ENCODE measurements around the gene VPS35L.

The VPS35L gene

DNA sequence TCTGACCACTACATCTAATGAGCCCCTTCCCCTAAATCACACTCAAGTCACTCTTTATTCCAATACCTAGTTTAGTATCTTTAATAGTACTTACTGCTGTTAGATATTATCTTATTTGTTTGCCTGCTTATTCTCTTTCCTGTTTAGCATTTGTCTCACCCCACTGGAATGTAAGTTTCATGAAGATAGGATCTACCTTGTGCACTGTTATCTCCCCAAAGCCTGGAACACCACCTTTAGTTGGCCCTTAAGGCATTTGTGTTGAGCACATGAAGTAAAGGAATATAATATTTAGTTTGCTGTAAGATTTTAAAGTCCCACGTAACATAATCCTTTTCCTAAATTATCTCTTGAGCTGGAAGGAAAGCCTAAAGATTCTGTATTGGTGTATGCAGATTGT lies 50.2 kb downstream of the VPS35L start:
- Histone ChIP-seq H3K4me2 (ENCODE audit: low read length) (no peak overlapping the region), H3F3A (ENCODE audit: control insufficient read depth, insufficient read depth) (no peaks in the 10 kb centered on the region), H3K27me3 (ENCODE audit: control insufficient read depth, low read length) (no peaks in the 10 kb centered on the region), H3K27ac (ENCODE audit: low read depth, low read length) (no peak overlapping the region), H3K36me3 (ENCODE audit: control insufficient read depth, low read length) (0 out of 2 replicates have a peak, but pooled peaks cover 5% of the 10 kb centered on the region), H3K79me2 (ENCODE audit: control insufficient read depth, low read length) (no peaks in the 10 kb centered on the region), H4K20me1 (ENCODE audit: control insufficient read depth, insufficient read depth, low read depth, low read length) (no peaks in the 10 kb centered on the region), H3K9me3 (ENCODE audit: control insufficient read depth, insufficient read depth, low read length) (no peaks in the 10 kb centered on the region), H3K4me3 (ENCODE audit: low read length) (no peak overlapping the region), H3K4me1 (ENCODE audit: control insufficient read depth, low read length) (no peaks in the 10 kb centered on the region), H3K9me2 (replicated peaks; ENCODE audit: control insufficient read depth, low read length) (no peaks in the 10 kb centered on the region)
- no peak for TF ChIP-seq EZH2phosphoT487 (IDR thresholded peaks at IDR 0.05; ENCODE audit: borderline replicate concordance, low read length)
- TF ChIP-seq, protein P1, sequence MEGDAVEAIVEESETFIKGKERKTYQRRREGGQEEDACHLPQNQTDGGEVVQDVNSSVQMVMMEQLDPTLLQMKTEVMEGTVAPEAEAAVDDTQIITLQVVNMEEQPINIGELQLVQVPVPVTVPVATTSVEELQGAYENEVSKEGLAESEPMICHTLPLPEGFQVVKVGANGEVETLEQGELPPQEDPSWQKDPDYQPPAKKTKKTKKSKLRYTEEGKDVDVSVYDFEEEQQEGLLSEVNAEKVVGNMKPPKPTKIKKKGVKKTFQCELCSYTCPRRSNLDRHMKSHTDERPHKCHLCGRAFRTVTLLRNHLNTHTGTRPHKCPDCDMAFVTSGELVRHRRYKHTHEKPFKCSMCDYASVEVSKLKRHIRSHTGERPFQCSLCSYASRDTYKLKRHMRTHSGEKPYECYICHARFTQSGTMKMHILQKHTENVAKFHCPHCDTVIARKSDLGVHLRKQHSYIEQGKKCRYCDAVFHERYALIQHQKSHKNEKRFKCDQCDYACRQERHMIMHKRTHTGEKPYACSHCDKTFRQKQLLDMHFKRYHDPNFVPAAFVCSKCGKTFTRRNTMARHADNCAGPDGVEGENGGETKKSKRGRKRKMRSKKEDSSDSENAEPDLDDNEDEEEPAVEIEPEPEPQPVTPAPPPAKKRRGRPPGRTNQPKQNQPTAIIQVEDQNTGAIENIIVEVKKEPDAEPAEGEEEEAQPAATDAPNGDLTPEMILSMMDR (IDR thresholded peaks at IDR 0.05; ENCODE audit: low read depth, low read length, poor library complexity, severe bottlenecking) = no peak

DNA sequence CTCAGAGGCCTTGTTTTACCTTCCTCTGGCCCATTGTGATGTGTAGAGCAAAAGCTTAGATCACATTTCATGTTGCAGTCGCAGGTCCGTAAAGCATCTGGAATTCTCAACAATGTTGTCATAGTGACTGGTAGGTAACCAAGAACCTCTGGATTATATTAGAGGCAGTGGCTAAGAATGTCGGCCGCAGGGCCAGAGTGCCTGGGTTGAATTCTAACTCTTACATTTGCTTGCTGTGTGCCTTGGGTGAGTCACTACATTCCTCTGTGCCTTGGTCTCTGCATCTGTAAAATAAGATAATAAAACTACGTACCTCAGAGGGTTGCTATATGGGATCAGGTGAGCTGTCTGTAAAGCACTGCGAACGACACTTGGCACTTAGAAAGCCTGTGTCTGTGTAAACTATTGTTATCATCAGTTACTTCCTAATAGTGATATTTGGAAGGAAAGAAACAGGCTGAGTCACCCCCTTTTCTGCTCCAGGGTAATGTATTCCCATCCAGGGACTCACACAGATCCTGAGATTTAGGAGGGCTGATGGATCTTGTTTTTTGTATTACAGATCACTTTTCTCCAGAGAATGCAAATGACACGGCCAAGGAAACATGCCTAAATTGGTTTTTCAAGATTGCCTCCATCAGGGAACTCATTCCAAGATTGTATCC lies 52.2 kb downstream of the VPS35L start:
- Histone ChIP-seq H3K36me3 (ENCODE audit: control insufficient read depth, low read length) (no peaks in the 10 kb centered on the region), H4K20me1 (ENCODE audit: control insufficient read depth, insufficient read depth, low read depth, low read length) (no peaks in the 10 kb centered on the region), H3K9me3 (ENCODE audit: control insufficient read depth, insufficient read depth, low read length) (no peaks in the 10 kb centered on the region), H3K4me3 (ENCODE audit: low read length) (no peak overlapping the region), H3K9me2 (replicated peaks; ENCODE audit: control insufficient read depth, low read length) (no peaks in the 10 kb centered on the region), H3K27me3 (ENCODE audit: control insufficient read depth, low read length) (no peaks in the 10 kb centered on the region), H3K27ac (ENCODE audit: low read depth, low read length) (no peak overlapping the region), H3F3A (ENCODE audit: control insufficient read depth, insufficient read depth) (no peaks in the 10 kb centered on the region), H3K4me1 (ENCODE audit: control insufficient read depth, low read length) (no peaks in the 10 kb centered on the region), H3K4me2 (ENCODE audit: low read length) (no peak overlapping the region), H3K79me2 (ENCODE audit: control insufficient read depth, low read length) (no peaks in the 10 kb centered on the region)
- no peak for TF ChIP-seq EZH2phosphoT487 (IDR thresholded peaks at IDR 0.05; ENCODE audit: borderline replicate concordance, low read length)
- TF ChIP-seq, protein P1 (IDR thresholded peaks at IDR 0.05; ENCODE audit: low read depth, low read length, poor library complexity, severe bottlenecking) = no peak

DNA sequence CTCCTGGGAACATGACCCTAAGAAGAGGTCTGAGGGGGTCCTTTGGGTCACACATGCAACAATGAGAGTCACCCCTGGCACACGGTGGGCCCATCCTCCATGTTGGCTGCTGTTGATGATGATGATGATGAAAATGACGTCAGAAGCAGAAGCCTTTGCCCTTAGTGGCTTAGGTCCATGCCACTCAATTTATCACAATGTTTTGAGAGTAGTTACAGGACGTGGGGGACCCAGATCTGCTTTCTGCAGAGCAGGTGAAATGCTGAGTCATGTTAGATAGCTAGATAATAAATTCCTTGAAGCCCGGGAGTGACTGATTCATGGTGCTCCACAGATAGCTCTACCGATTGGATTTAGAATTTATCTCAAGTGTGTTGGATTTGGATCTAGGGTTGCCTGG lies 53.9 kb downstream of the VPS35L start:
- H3K79me2 ChIP-seq (ENCODE audit: control insufficient read depth, low read length) = no peaks in the 10 kb centered on the region
- H3F3A ChIP-seq (ENCODE audit: control insufficient read depth, insufficient read depth) = no peaks in the 10 kb centered on the region
- H3K27me3 ChIP-seq (ENCODE audit: control insufficient read depth, low read length) = no peaks in the 10 kb centered on the region
- H4K20me1 ChIP-seq (ENCODE audit: control insufficient read depth, insufficient read depth, low read depth, low read length) = no peaks in the 10 kb centered on the region
- H3K9me3 ChIP-seq (ENCODE audit: control insufficient read depth, insufficient read depth, low read length) = no peaks in the 10 kb centered on the region
- no peaks in the 10 kb centered on the region for H3K9me2 ChIP-seq (replicated peaks; ENCODE audit: control insufficient read depth, low read length)
- TF ChIP-seq, protein P1 (IDR thresholded peaks at IDR 0.05; ENCODE audit: low read depth, low read length, poor library complexity, severe bottlenecking) = no peak
- no peak for TF ChIP-seq EZH2phosphoT487 (IDR thresholded peaks at IDR 0.05; ENCODE audit: borderline replicate concordance, low read length)
- no peak overlapping the region for H3K4me3 ChIP-seq (ENCODE audit: low read length)
- no peak overlapping the region for H3K27ac ChIP-seq (ENCODE audit: low read depth, low read length)
- no peaks in the 10 kb centered on the region for H3K36me3 ChIP-seq (ENCODE audit: control insufficient read depth, low read length)
- no peak overlapping the region for H3K4me2 ChIP-seq (ENCODE audit: low read length)
- no peaks in the 10 kb centered on the region for H3K4me1 ChIP-seq (ENCODE audit: control insufficient read depth, low read length)

Measured in DOHH2 (cell line).